ENCODE data around the gene PIP5K1B.
"Not testable (repeated sequence)": the region's sequence is repeated elsewhere in the genome, so short reads cannot be mapped to it uniquely, and the experiment has no call there.

Gene PIP5K1B

DNA sequence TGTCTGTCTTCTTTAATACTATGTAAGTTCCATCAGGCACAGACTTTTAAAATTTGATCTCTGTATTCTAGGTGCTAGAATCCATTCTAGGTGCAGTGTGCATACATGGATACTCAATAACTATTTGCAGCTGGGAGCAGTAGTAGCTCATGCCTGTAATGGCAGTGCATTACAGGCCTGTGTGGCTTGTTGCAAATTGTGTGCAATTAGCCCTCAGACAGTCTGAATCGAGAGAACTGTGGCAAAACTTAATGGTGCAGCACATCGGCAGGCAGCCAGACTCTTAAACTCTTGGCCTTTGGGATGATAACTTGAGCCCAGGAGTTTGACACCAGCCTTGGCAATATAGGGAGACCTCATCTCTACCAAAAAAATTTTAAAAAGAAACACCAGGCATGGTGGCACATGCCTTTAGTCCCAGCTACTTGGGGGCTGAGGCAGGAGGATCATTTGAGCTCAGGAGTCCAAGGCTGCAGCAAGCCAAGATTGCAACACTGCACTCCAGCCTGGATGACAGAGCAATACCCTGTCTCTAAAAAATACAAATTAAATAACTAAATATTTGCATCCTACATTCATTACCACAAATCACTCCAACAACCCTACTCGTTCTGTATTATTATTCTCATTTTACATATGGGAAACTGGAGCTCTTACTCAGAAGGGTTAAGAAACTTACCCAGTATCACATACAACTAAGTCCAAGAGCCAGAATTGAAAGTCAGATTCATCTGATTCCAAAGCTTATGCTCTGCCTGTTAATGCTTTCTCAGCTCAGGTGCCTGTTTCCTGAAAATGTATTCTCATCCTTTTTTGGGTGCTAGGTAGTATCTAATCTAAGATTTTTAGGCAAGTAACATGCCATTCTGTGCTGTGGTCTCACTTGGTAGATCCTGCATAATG lies 278.7 kb downstream of the PIP5K1B start:
- no peaks in the 10 kb centered on the region for H3K9me3 ChIP-seq (ENCODE audit: control insufficient read depth, insufficient read depth, low read length)
- H3K36me3 ChIP-seq (ENCODE audit: control insufficient read depth, low read length), result no peaks in the 10 kb centered on the region
- no peaks in the 10 kb centered on the region for H4K20me1 ChIP-seq (ENCODE audit: control insufficient read depth, insufficient read depth, low read depth, low read length)
- no peak for TF ChIP-seq EZH2phosphoT487 (IDR thresholded peaks at IDR 0.05; ENCODE audit: borderline replicate concordance, low read length)
- no peak for TF ChIP-seq CTCF (IDR thresholded peaks at IDR 0.05; ENCODE audit: low read depth, low read length, poor library complexity, severe bottlenecking)
- no peaks in the 10 kb centered on the region for H3K27me3 ChIP-seq (ENCODE audit: control insufficient read depth, low read length)
- H3K4me1 ChIP-seq (ENCODE audit: control insufficient read depth, low read length), result peaks cover 46% of the 10 kb centered on the region
- no peaks in the 10 kb centered on the region for H3K79me2 ChIP-seq (ENCODE audit: control insufficient read depth, low read length)
- no peak overlapping the region for H3K4me3 ChIP-seq (ENCODE audit: low read length)
- no peaks in the 10 kb centered on the region for H3K9me2 ChIP-seq (replicated peaks; ENCODE audit: control insufficient read depth, low read length)
- peak overlapping the region; percentile 54 for H3K4me2 ChIP-seq (ENCODE audit: low read length)
- H3K27ac ChIP-seq (ENCODE audit: low read depth, low read length), result peak overlapping the region; percentile 60
- H3F3A ChIP-seq (ENCODE audit: control insufficient read depth, insufficient read depth), result no peaks in the 10 kb centered on the region; the same call in 1 of the 2 replicates

- not testable (repeated sequence) for H3K79me2 ChIP-seq (ENCODE audit: control insufficient read depth, low read length); H3K36me3 ChIP-seq (ENCODE audit: control insufficient read depth, low read length); H3K9me3 ChIP-seq (ENCODE audit: control insufficient read depth, insufficient read depth, low read length); H3K9me2 ChIP-seq (replicated peaks; ENCODE audit: control insufficient read depth, low read length); H3K4me2 ChIP-seq (ENCODE audit: low read length); H3F3A ChIP-seq (ENCODE audit: control insufficient read depth, insufficient read depth); H3K27ac ChIP-seq (ENCODE audit: low read depth, low read length); H3K4me3 ChIP-seq (ENCODE audit: low read length); H3K27me3 ChIP-seq (ENCODE audit: control insufficient read depth, low read length); H4K20me1 ChIP-seq (ENCODE audit: control insufficient read depth, insufficient read depth, low read depth, low read length)
- peaks cover 22% of the 10 kb centered on the region for H3K4me1 ChIP-seq (ENCODE audit: control insufficient read depth, low read length)
Observed at GRCh38 chr9:68986949-68987348, 281.9 kb downstream of the PIP5K1B start.

GRCh38 chr9:68991457-68991856 lies 286.4 kb downstream of the PIP5K1B start:
- TF ChIP-seq CTCF (IDR thresholded peaks at IDR 0.05; ENCODE audit: low read depth, low read length, poor library complexity, severe bottlenecking) (no peak), EZH2phosphoT487 (IDR thresholded peaks at IDR 0.05; ENCODE audit: borderline replicate concordance, low read length) (no peak)
- Histone ChIP-seq H3K27me3 (ENCODE audit: control insufficient read depth, low read length) (no peaks in the 10 kb centered on the region), H3K9me3 (ENCODE audit: control insufficient read depth, insufficient read depth, low read length) (no peaks in the 10 kb centered on the region), H3K4me1 (ENCODE audit: control insufficient read depth, low read length) (peaks cover 8% of the 10 kb centered on the region), H3F3A (ENCODE audit: control insufficient read depth, insufficient read depth) (no peaks in the 10 kb centered on the region), H3K9me2 (replicated peaks; ENCODE audit: control insufficient read depth, low read length) (no peaks in the 10 kb centered on the region), H4K20me1 (ENCODE audit: control insufficient read depth, insufficient read depth, low read depth, low read length) (no peaks in the 10 kb centered on the region), H3K79me2 (ENCODE audit: control insufficient read depth, low read length) (no peaks in the 10 kb centered on the region), H3K4me2 (ENCODE audit: low read length) (no peak overlapping the region), H3K27ac (ENCODE audit: low read depth, low read length) (no peak overlapping the region), H3K4me3 (ENCODE audit: low read length) (no peak overlapping the region), H3K36me3 (ENCODE audit: control insufficient read depth, low read length) (no peaks in the 10 kb centered on the region)

- H3K4me1 ChIP-seq (ENCODE audit: control insufficient read depth, low read length), result peaks cover 20% of the 10 kb centered on the region
Observed at GRCh38 chr9:68995776-68996175, 290.7 kb downstream of the PIP5K1B start.

More at GRCh38 chr9:68995776-68996175, 290.7 kb downstream of the PIP5K1B start:
- H3K9me2 ChIP-seq (replicated peaks; ENCODE audit: control insufficient read depth, low read length), result no peaks in the 10 kb centered on the region
- H3K4me3 ChIP-seq (ENCODE audit: low read length), result no peak overlapping the region; the same call in 1 of the 2 replicates
- H3K36me3 ChIP-seq (ENCODE audit: control insufficient read depth, low read length), result no peaks in the 10 kb centered on the region
- no peaks in the 10 kb centered on the region for H4K20me1 ChIP-seq (ENCODE audit: control insufficient read depth, insufficient read depth, low read depth, low read length)
- TF ChIP-seq CTCF (IDR thresholded peaks at IDR 0.05; ENCODE audit: low read depth, low read length, poor library complexity, severe bottlenecking) (no peak), EZH2phosphoT487 (IDR thresholded peaks at IDR 0.05; ENCODE audit: borderline replicate concordance, low read length) (no peak)
- peak overlapping the region; percentile 34 for H3K4me2 ChIP-seq (ENCODE audit: low read length)
- no peaks in the 10 kb centered on the region for H3K79me2 ChIP-seq (ENCODE audit: control insufficient read depth, low read length)
- H3K27ac ChIP-seq (ENCODE audit: low read depth, low read length), result no peak overlapping the region
- H3K9me3 ChIP-seq (ENCODE audit: control insufficient read depth, insufficient read depth, low read length), result no peaks in the 10 kb centered on the region
- H3F3A ChIP-seq (ENCODE audit: control insufficient read depth, insufficient read depth), result no peaks in the 10 kb centered on the region
- H3K27me3 ChIP-seq (ENCODE audit: control insufficient read depth, low read length), result no peaks in the 10 kb centered on the region
